Left renal cortex interstitium (tissue), 4 donors: Measurements from ENCODE around the gene SF1. TPM values are rescaled to one million over a fixed set of nuclear protein-coding genes. Genes with fewer than 3 reads are reported as not detected.

Source experiments
- DNase-seq, 4 donors: peaks; one replicate each; pipeline ENCODE4 v3.0.0-alpha.2; 2013; ENCODE audit warnings: low read depth in 4 of 4, low spot score in 2 of 4, missing footprints in 1 of 4
- polyA plus RNA-seq, 4 donors: library from polyadenylated mRNA; unstranded; fragments of 120-200 nt; gene quantifications; one replicate each; pipeline ENCODE4 v1.2.1, GENCODE V29; 2013; ENCODE audit not compliant: insufficient read length in 4 of 4

SF1 gene
- polyA plus RNA-seq, 4 donors, result 263 to 497 (median 371) TPM

- DNase-seq, result no peak
These were observed 48.4 kb downstream of the SF1 start for GRCh38 chr11:64729851-64730382.

- DNase-seq, result no peak
These were observed 49.5 kb downstream of the SF1 start for GRCh38 chr11:64728757-64729365.

- DNase-seq, result no peak
These were observed 51.3 kb downstream of the SF1 start for GRCh38 chr11:64726867-64727530.

GRCh38 chr11:64726211-64726641, 52.1 kb downstream of the SF1 start:
- no peak for DNase-seq

GRCh38 chr11:64724863-64725532, 53.3 kb downstream of the SF1 start:
- DNase-seq, result no peak

GRCh38 chr11:64723907-64724862, 54.2 kb downstream of the SF1 start:
- no peak for DNase-seq

- DNase-seq, result no peak
These were observed 55.0 kb downstream of the SF1 start, which contains the start of gene NRXN2 for GRCh38 chr11:64723117-64723906. TSS of gene NRXN2 (minus strand) at chr11:64723197. CDS start at chr11:64713699, 9,498 bp downstream.

- no peak for DNase-seq
These were observed 55.9 kb downstream of the SF1 start for GRCh38 chr11:64722141-64723065.

- no peak for DNase-seq
These were observed 57.0 kb downstream of the SF1 start for GRCh38 chr11:64721359-64721699.

- no peak for DNase-seq
These were observed 57.5 kb downstream of the SF1 start for GRCh38 chr11:64720640-64721358.

GRCh38 chr11:64720167-64720566, 58.2 kb downstream of the SF1 start:
- no peak for DNase-seq

GRCh38 chr11:64719406-64719805, 58.9 kb downstream of the SF1 start:
- DNase-seq, result no peak

GRCh38 chr11:64718780-64719124, 59.6 kb downstream of the SF1 start:
- DNase-seq, result no peak

- DNase-seq, result no peak
These were observed 60.1 kb downstream of the SF1 start for GRCh38 chr11:64718084-64718779.

- no peak for DNase-seq
These were observed 61.1 kb downstream of the SF1 start for GRCh38 chr11:64717268-64717578.

GRCh38 chr11:64716473-64717267, 61.7 kb downstream of the SF1 start:
- DNase-seq, result no peak
